HCT116 (cell line): ENCODE data around the gene PEX26. TPM values are rescaled to one million over a fixed set of nuclear protein-coding genes. Genes with fewer than 3 reads are reported as not detected.

ENCODE experiments used
- ATAC-seq: fragments of 200-7000 bp; cut with Tn5 transposase; 2 replicates; pipeline ENCODE4 v1.9.1; 2020; ENCODE audit warnings: mild to moderate bottlenecking, moderate library complexity
- BruUV-seq: library from RNA; stranded (reverse); fragments of 400-500 nt; replicated peaks from 2 replicates; lab custom pipeline; 2021; lab: Mats Ljungman, UMichigan
- CTCF ChIA-PET: fragments of 300-600 bp; sonication (Branson Sonifier 250); formaldehyde crosslinking; loops from one replicate; lab custom pipeline; 2021; ENCODE audit warnings: antibody characterized with exemption; lab: Charles Lee
- POLR2A ChIA-PET: fragments of 300-600, 350-600 bp; sonication (Branson Sonifier 250); formaldehyde crosslinking; loops from one replicate; lab custom pipeline; 2021; ENCODE audit warnings: antibody characterized with exemption; lab: Charles Lee
- RAD21 ChIA-PET, 2 experiments: fragments of 300-600 bp; sonication (Branson Sonifier 250); formaldehyde crosslinking; loops; one replicate each; lab custom pipeline; 2023; ENCODE audit warnings: low total read pairs in 2 of 2; ENCODE audit not compliant: uncharacterized antibody in 2 of 2, unreplicated experiment in 2 of 2, low non-redundant PET in 1 of 2; lab: Charles Lee
- DNase-seq: peaks from one replicate; pipeline ENCODE4 v3.0.0-alpha.2; 2010; ENCODE audit warnings: low read depth, low spot score
- H2AFZ ChIP-seq: fragments of 200-600 bp; shearing (Covaris generic), sonication (generic); 2 replicates; pipeline ENCODE4 v1.6.1; 2017; ENCODE audit warnings: low read depth, mixed run types, mixed read lengths, antibody characterized with exemption, low read length; ENCODE audit not compliant: poor library complexity, severe bottlenecking
- H3K27ac ChIP-seq: 2 replicates; pipeline ENCODE4 v1.5.1; 2012; ENCODE audit warnings: low read depth, low read length
- H3K27me3 ChIP-seq: fragments of 200-600 bp; sonication (generic); 2 replicates; pipeline ENCODE4 v1.6.1; 2016; ENCODE audit warnings: mixed run types, low read length, mixed read lengths; ENCODE audit not compliant: insufficient read depth
- H3K36me3 ChIP-seq, 2 experiments: fragments of 200-500 bp in 1 of 2; fragments of 200-600 bp in 1 of 2; sonication (Bioruptor generic) in 1 of 2; sonication (generic) in 1 of 2; 2 replicates each; pipeline versions ENCODE4 v1.5.1 to v1.6.1; 2014 to 2016; ENCODE audit warnings: low read length in 2 of 2, inconsistent platforms in 1 of 2, mixed read lengths in 1 of 2, mixed run types in 1 of 2; ENCODE audit not compliant: insufficient read depth in 2 of 2, control insufficient read depth in 1 of 2
- H3K4me1 ChIP-seq, 2 experiments: fragments of 200-600 bp in 1 of 2; sonication (generic) in 1 of 2; 2 replicates each; pipeline versions ENCODE4 v1.5.1 to v1.6.1; 2012 to 2017; ENCODE audit warnings: low read length in 2 of 2, inconsistent platforms in 1 of 2, mild to moderate bottlenecking in 1 of 2, mixed read lengths in 1 of 2, mixed run types in 1 of 2, moderate library complexity in 1 of 2; ENCODE audit not compliant: insufficient read depth in 2 of 2, control insufficient read depth in 1 of 2
- H3K4me2 ChIP-seq: fragments of 200-600 bp; sonication (generic); 2 replicates; pipeline ENCODE4 v1.6.1; 2017; ENCODE audit warnings: mixed run types, low read length, mixed read lengths
- H3K4me3 ChIP-seq, 2 experiments: fragments of 200-600 bp in 1 of 2; sonication (generic) in 1 of 2; replicated peaks in 1 of 2; 2 replicates each; pipeline ENCODE4 v1.5.1; 2011 to 2016; ENCODE audit warnings: low read length in 2 of 2, control low read depth in 1 of 2, low read depth in 1 of 2, mild to moderate bottlenecking in 1 of 2, mixed read lengths in 1 of 2, mixed run types in 1 of 2
- H3K79me2 ChIP-seq: fragments of 200-600 bp; sonication (generic); 2 replicates; pipeline ENCODE4 v1.6.1; 2017; ENCODE audit warnings: mild to moderate bottlenecking, mixed run types, low read length, moderate library complexity, mixed read lengths; ENCODE audit not compliant: insufficient read depth
- H3K9ac ChIP-seq: fragments of 200-600 bp; sonication (generic); 2 replicates; pipeline ENCODE4 v1.6.1; 2016; ENCODE audit warnings: low read length, mixed read lengths
- H3K9me2 ChIP-seq: fragments of 200-600 bp; sonication (generic), shearing (Covaris generic); 2 replicates; pipeline ENCODE4 v1.6.1; 2017; ENCODE audit warnings: mixed run types, mild to moderate bottlenecking, moderate library complexity; ENCODE audit not compliant: insufficient read depth
- H3K9me3 ChIP-seq, 2 experiments: fragments of 200-500 bp in 1 of 2; fragments of 200-600 bp in 1 of 2; sonication (Bioruptor generic) in 1 of 2; sonication (generic) in 1 of 2; 2 replicates each; pipeline ENCODE4 v1.6.1; 2014 to 2017; ENCODE audit warnings: low read length in 2 of 2, mixed read lengths in 2 of 2, inconsistent platforms in 1 of 2, low read depth in 1 of 2, mild to moderate bottlenecking in 1 of 2, mixed run types in 1 of 2, moderate library complexity in 1 of 2; ENCODE audit not compliant: control insufficient read depth in 1 of 2, insufficient read depth in 1 of 2
- H4K20me1 ChIP-seq: fragments of 200-600 bp; sonication (generic), shearing (Covaris generic); 2 replicates; pipeline ENCODE4 v1.6.1; 2017; ENCODE audit warnings: mixed run types, mild to moderate bottlenecking, moderate library complexity; ENCODE audit not compliant: insufficient read depth
- ATF3 ChIP-seq: IDR thresholded peaks from 2 replicates; pipeline ENCODE4 v1.6.1; 2012
- CBX3 ChIP-seq: IDR thresholded peaks from 2 replicates; pipeline ENCODE4 v1.6.1; 2012; ENCODE audit warnings: low read depth
- CTCF ChIP-seq, 3 experiments: fragments of 200-600 bp in 1 of 3; sonication (generic) in 1 of 3; IDR thresholded peaks in 2 of 3; conservative IDR thresholded peaks in 1 of 3; 2 replicates each; pipeline ENCODE4 v1.5.1; 2012 to 2017; ENCODE audit warnings: low read depth in 2 of 3, low read length in 2 of 3, antibody characterized with exemption in 1 of 3, borderline replicate concordance in 1 of 3, control low read depth in 1 of 3, mild to moderate bottlenecking in 1 of 3, mixed read lengths in 1 of 3, mixed run types in 1 of 3, moderate library complexity in 1 of 3; ENCODE audit not compliant: insufficient read depth in 1 of 3
- EZH2 ChIP-seq: fragments of 200-600 bp; sonication (generic); IDR thresholded peaks from 2 replicates; pipeline ENCODE4 v1.6.1; 2017; ENCODE audit warnings: antibody characterized with exemption, mixed run types
- FOSL1 ChIP-seq: IDR thresholded peaks from 2 replicates; pipeline ENCODE4 v1.6.1; 2012; ENCODE audit warnings: low read depth
- JUND ChIP-seq: IDR thresholded peaks from 2 replicates; pipeline ENCODE4 v1.6.1; 2012
- MAX ChIP-seq: IDR thresholded peaks from 2 replicates; pipeline ENCODE4 v1.6.1; 2012
- POLR2AphosphoS5 ChIP-seq: IDR thresholded peaks from 2 replicates; pipeline ENCODE4 v1.6.1; 2011; ENCODE audit warnings: mild to moderate bottlenecking, low read depth, low read length, moderate library complexity
- REST ChIP-seq: IDR thresholded peaks from 2 replicates; pipeline ENCODE4 v1.6.1; 2012; ENCODE audit warnings: low read depth
- SP1 ChIP-seq: IDR thresholded peaks from 2 replicates; pipeline ENCODE4 v1.6.1; 2012; ENCODE audit warnings: low read depth
- SRF ChIP-seq: IDR thresholded peaks from 2 replicates; pipeline ENCODE4 v1.6.1; 2012; ENCODE audit warnings: low read depth
- TCF7L2 ChIP-seq: IDR thresholded peaks from 2 replicates; pipeline ENCODE4 v1.7.0; 2011; ENCODE audit warnings: borderline replicate concordance, inconsistent platforms; ENCODE audit not compliant: insufficient read depth, insufficient read length; ENCODE audit errors: extremely low read depth
- YY1 ChIP-seq: IDR thresholded peaks from 2 replicates; pipeline ENCODE4 v1.6.1; 2011; ENCODE audit warnings: low read length, low read depth, moderate library complexity, mild to moderate bottlenecking; ENCODE audit not compliant: insufficient replicate concordance; ENCODE audit errors: extremely low read depth
- intact Hi-C: fragments of 100-400 bp; cut with micrococcal nuclease; formaldehyde crosslinking; loops from 2 replicates; pipeline ENCODE4 v1.10.0; 2022
- total RNA-seq: library from RNA; stranded (reverse); gene quantifications from one replicate; pipeline ENCODE4 v1.2.1, GENCODE V29; 2021; ENCODE audit not compliant: unreplicated experiment

Gene PEX26
- total RNA-seq, 1 experiment from 2014 or later = 26.4 TPM

GRCh38 chr22:18048041-18048440 lies 29.7 kb upstream of the PEX26 start:
- Histone ChIP-seq H3K79me2 (no peaks in the 10 kb centered on the region), H2AFZ (no peak overlapping the region), H3K36me3 (no peaks in the 10 kb centered on the region), H3K9ac (no peak overlapping the region), H3K9me2 (no peaks in the 10 kb centered on the region), H3K27ac (no peak overlapping the region), H3K4me3 (no peak overlapping the region), H3K9me3 (no peaks in the 10 kb centered on the region), H3K4me1 (no peaks in the 10 kb centered on the region), H3K4me2 (no peak overlapping the region)
- ChIA-PET CTCF (no interaction called here), RAD21 (no interaction called here), POLR2A (interaction anchor here (0.9 kb wide), 1 partner anchor 9 kb away, joined by 9 read pairs; no protein-coding TSS in a partner anchor)
- no TSS peak for BruUV-seq
- no peak for DNase-seq
- TF ChIP-seq FOSL1 = no peak
- TF ChIP-seq SRF = no peak
- TF ChIP-seq REST = no peak
- no peak for TF ChIP-seq SP1
- TF ChIP-seq CBX3 = no peak
- TF ChIP-seq JUND = no peak
- no peak for TF ChIP-seq CTCF (IDR thresholded peaks at IDR 0.05 in 2 of 3, conservative IDR thresholded peaks at IDR 0.05 in 1 of 3; ENCODE audit: borderline replicate concordance in 1 of 3, insufficient read depth in 1 of 3, low read depth in 2 of 3, low read length in 2 of 3)
- TF ChIP-seq ATF3 = no peak
- no peak for TF ChIP-seq POLR2AphosphoS5
- no peak for TF ChIP-seq TCF7L2
- no peak for TF ChIP-seq YY1
- TF ChIP-seq EZH2 = no peak
- no peak for TF ChIP-seq MAX
- TF ChIP-seq, all 23 proteins: peak for 0
- Histone ChIP-seq H4K20me1 (no peaks in the 10 kb centered on the region), H3K27me3 (no peaks in the 10 kb centered on the region)
- intact Hi-C loops = no loop called here
- no peak for ATAC-seq
